ENCODE measurements around the gene RYR2. TPM values are rescaled to one million over a fixed set of nuclear protein-coding genes. Genes with fewer than 3 reads are reported as not detected.

Gene RYR2
- total RNA-seq, 1 experiment from 2014 or later: 3.4 TPM

DNA sequence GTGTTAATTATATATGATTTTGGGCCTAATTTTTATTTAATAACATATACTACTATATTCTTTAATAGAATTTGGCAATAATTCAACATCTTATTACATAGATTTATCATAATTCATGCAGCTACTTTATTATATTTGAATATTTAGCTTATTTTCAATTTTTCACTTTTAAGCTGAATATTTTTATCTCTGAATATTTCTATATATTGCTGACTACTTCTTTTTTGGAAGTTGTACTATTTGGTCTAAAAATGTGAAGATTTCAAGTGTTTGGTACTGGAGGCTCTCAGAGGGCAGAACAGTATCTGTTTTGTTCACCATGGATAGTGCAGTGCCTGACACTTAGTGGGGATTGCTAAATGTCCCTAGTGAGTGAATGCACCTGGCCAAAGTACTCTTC lies 389.5 kb downstream of the RYR2 start:
- Histone ChIP-seq H3K23ac (ENCODE audit: insufficient read length, low read depth, low read length) (no peak overlapping the region), H4K8ac (replicated peaks; ENCODE audit: insufficient read length, low read depth, low read length) (no peak overlapping the region), H2BK5ac (ENCODE audit: insufficient read length, low read length) (no peak overlapping the region), H4K91ac (ENCODE audit: insufficient read length, low read depth, low read length) (no peak overlapping the region), H2AK5ac (ENCODE audit: insufficient read length, low read length) (no peak overlapping the region), H3K79me1 (ENCODE audit: insufficient read depth, low read depth, low read length, poor library complexity, severe bottlenecking) (no peaks in the 10 kb centered on the region), H3K4me2 (ENCODE audit: insufficient read depth, insufficient read length, low read length) (no peak overlapping the region), H3K14ac (ENCODE audit: insufficient read depth, low read length) (no peak overlapping the region), H3K9ac (ENCODE audit: extremely low read depth, insufficient read length, low read length) (no peak overlapping the region), H2BK120ac (ENCODE audit: low read depth, low read length, poor library complexity, severe bottlenecking) (no peak overlapping the region), H3K79me2 (ENCODE audit: insufficient read depth, low read length) (no peaks in the 10 kb centered on the region), H2BK15ac (ENCODE audit: low read depth, low read length) (no peak overlapping the region), H3K9me3 (ENCODE audit: control insufficient read depth, low read depth, low read length) (no peaks in the 10 kb centered on the region), H2AFZ (ENCODE audit: low read length) (no peak overlapping the region), H3K27me3 (ENCODE audit: insufficient read depth, low read length) (no peaks in the 10 kb centered on the region), H3T11ph (ENCODE audit: low read length) (no peak overlapping the region), H3K4ac (ENCODE audit: low read depth, low read length) (no peak overlapping the region), H4K20me1 (ENCODE audit: control insufficient read depth, insufficient read depth, insufficient read length) (no peaks in the 10 kb centered on the region), H3K27ac (ENCODE audit: insufficient read length, low read depth, low read length) (no peak overlapping the region), H3K4me1 (ENCODE audit: insufficient read depth, low read length) (no peaks in the 10 kb centered on the region; the same call in 1 of the 2 replicates), H3K23me2 (ENCODE audit: insufficient read length, low read depth, low read length, poor library complexity, severe bottlenecking) (no peaks in the 10 kb centered on the region), H4K5ac (ENCODE audit: insufficient read length, low read depth, low read length) (no peak overlapping the region), H3K56ac (ENCODE audit: insufficient read length, low read depth, low read length) (no peak overlapping the region), H3K18ac (ENCODE audit: insufficient read length, low read depth, low read length) (no peak overlapping the region), H2BK20ac (ENCODE audit: low read depth, low read length, poor library complexity, severe bottlenecking) (no peak overlapping the region), H2BK12ac (ENCODE audit: insufficient read length, low read depth, low read length) (no peak overlapping the region)
- Mint-ChIP-seq H3K4me3 (no peak overlapping the region), H3K27me3 (ENCODE audit: low read depth) (no peaks in the 10 kb centered on the region), H3K4me1 (peaks cover 6 to 7% of the 10 kb centered on the region in 2 experiments), H3K9me3 (no peaks in the 10 kb centered on the region; a peak in 1 of 5 replicates), H3K36me3 (ENCODE audit: insufficient read depth in 1 of 3, low read depth in 3 of 3) (peaks cover 0 to 7% (median 5%) of the 10 kb centered on the region in 3 experiments; a peak in 3 of 7 replicates), H3K27ac (no peak overlapping the region)
- no peak for TF ChIP-seq CTCF (conservative IDR thresholded peaks at IDR 0.05)
- DNase-seq: no peak
